Measurements from ENCODE around the gene PPP1R7. TPM values are rescaled to one million over a fixed set of nuclear protein-coding genes. Genes with fewer than 3 reads are reported as not detected.

PPP1R7 gene
- total RNA-seq, 1 experiment from 2014 or later: 45.4 TPM

DNA sequence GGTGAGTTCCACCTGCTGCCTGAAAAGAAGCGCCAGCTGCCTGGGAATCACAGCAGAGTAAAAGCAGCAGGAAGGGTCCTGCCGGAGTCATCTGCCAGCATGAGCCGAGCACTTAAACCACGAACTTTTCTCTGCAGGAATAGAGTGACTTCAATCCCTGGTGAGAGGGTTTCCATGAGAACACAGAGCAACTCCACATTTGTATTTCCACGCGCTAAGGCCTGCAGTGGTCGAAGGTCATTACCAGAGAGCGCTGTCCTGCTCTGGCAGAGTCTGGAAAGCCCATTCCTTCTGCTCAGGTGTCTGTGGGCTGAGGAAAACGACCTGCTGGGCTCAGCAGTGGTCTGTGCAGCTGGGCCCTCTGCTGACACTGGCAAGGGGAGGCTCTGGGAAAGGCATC, 7.7 kb upstream of the PPP1R7 start:
- Histone ChIP-seq H4K20me1 (ENCODE audit: insufficient read depth) (no peaks in the 10 kb centered on the region), H3K9me3 (ENCODE audit: control insufficient read depth in 1 of 2, insufficient read depth in 1 of 2, low read depth in 1 of 2, low read length in 2 of 2) (no peaks in the 10 kb centered on the region), H3K9ac (ENCODE audit: low read length) (no peak overlapping the region), H3K4me3 (replicated peaks in 1 of 2; ENCODE audit: low read depth in 1 of 2, low read length in 2 of 2) (no peak overlapping the region), H3K79me2 (ENCODE audit: insufficient read depth, low read length) (peaks cover 30% of the 10 kb centered on the region), H2AFZ (ENCODE audit: low read depth, low read length, poor library complexity, severe bottlenecking) (no peak overlapping the region), H3K9me2 (ENCODE audit: insufficient read depth) (no peaks in the 10 kb centered on the region), H3K27ac (ENCODE audit: low read depth, low read length) (no peak overlapping the region), H3K4me1 (ENCODE audit: control insufficient read depth in 1 of 2, insufficient read depth in 2 of 2, low read length in 2 of 2) (no peaks in the 10 kb centered on the region), H3K36me3 (ENCODE audit: control insufficient read depth in 1 of 2, insufficient read depth in 2 of 2, low read length in 2 of 2) (peaks cover 0 to 4% of the 10 kb centered on the region in 2 experiments; a peak in 2 of 4 replicates), H3K27me3 (ENCODE audit: insufficient read depth, low read length) (no peaks in the 10 kb centered on the region), H3K4me2 (ENCODE audit: low read length) (no peak overlapping the region)
- intact Hi-C loops (cut with micrococcal nuclease): no loop called here
- no peak for ATAC-seq
- no TSS peak for BruUV-seq (replicated peaks)
- no peak for TF ChIP-seq SIN3A (IDR thresholded peaks at IDR 0.05; ENCODE audit: low read depth)
- TF ChIP-seq JUND (IDR thresholded peaks at IDR 0.05): no peak
- TF ChIP-seq SP1 (IDR thresholded peaks at IDR 0.05; ENCODE audit: low read depth): no peak
- TF ChIP-seq, protein P1, sequence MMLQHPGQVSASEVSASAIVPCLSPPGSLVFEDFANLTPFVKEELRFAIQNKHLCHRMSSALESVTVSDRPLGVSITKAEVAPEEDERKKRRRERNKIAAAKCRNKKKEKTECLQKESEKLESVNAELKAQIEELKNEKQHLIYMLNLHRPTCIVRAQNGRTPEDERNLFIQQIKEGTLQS (IDR thresholded peaks at IDR 0.05): no peak
- no peak for TF ChIP-seq ZFX (IDR thresholded peaks at IDR 0.05)
- no peak for TF ChIP-seq EGR1 (IDR thresholded peaks at IDR 0.05; ENCODE audit: low read depth)
- no peak for TF ChIP-seq ELF1 (IDR thresholded peaks at IDR 0.05; ENCODE audit: borderline replicate concordance, low read depth)
- no peak for TF ChIP-seq FOSL1 (IDR thresholded peaks at IDR 0.05; ENCODE audit: low read depth)
- TF ChIP-seq, protein P2, sequence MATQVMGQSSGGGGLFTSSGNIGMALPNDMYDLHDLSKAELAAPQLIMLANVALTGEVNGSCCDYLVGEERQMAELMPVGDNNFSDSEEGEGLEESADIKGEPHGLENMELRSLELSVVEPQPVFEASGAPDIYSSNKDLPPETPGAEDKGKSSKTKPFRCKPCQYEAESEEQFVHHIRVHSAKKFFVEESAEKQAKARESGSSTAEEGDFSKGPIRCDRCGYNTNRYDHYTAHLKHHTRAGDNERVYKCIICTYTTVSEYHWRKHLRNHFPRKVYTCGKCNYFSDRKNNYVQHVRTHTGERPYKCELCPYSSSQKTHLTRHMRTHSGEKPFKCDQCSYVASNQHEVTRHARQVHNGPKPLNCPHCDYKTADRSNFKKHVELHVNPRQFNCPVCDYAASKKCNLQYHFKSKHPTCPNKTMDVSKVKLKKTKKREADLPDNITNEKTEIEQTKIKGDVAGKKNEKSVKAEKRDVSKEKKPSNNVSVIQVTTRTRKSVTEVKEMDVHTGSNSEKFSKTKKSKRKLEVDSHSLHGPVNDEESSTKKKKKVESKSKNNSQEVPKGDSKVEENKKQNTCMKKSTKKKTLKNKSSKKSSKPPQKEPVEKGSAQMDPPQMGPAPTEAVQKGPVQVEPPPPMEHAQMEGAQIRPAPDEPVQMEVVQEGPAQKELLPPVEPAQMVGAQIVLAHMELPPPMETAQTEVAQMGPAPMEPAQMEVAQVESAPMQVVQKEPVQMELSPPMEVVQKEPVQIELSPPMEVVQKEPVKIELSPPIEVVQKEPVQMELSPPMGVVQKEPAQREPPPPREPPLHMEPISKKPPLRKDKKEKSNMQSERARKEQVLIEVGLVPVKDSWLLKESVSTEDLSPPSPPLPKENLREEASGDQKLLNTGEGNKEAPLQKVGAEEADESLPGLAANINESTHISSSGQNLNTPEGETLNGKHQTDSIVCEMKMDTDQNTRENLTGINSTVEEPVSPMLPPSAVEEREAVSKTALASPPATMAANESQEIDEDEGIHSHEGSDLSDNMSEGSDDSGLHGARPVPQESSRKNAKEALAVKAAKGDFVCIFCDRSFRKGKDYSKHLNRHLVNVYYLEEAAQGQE (IDR thresholded peaks at IDR 0.05; ENCODE audit: low read depth): no peak
- ChIA-PET RAD21 (ENCODE audit: low non-redundant PET in 1 of 2, low total read pairs in 2 of 2, uncharacterized antibody in 2 of 2, unreplicated experiment in 2 of 2) (no interaction called here), CTCF (no interaction called here), POLR2A (no interaction called here)
- no peak for DNase-seq (ENCODE audit: low read depth, low spot score)

Data from HCT116 (cell line).